ENCODE results near the gene S100A6. TPM values are rescaled to one million over a fixed set of nuclear protein-coding genes. Genes with fewer than 3 reads are reported as not detected.

The S100A6 gene
- total RNA-seq, 1 experiment from 2014 or later, result 1,521 TPM

DNA sequence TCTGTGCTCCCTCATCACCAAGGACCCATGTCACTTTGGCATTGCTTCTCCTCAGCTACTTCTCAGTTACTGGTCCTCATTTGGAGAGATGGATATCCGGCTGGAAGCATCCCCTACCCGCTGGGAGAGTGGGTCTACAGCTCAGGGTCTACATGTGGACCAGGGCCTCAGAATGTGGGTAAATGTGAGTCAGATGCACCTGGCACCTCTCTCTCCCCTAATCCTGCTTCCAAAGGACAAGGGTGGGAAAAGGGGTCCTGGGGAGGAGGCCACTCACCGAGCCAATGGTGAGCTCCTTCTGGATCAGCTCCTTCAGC is 908 bp downstream of the S100A6 start:
- Mint-ChIP-seq H3K4me3 (ENCODE audit: low read depth, unreplicated experiment) (peak overlapping the region; percentile 93), H3K4me1 (ENCODE audit: low read depth, unreplicated experiment) (peaks cover 65% of the 10 kb centered on the region), H3K9me3 (ENCODE audit: low read depth, unreplicated experiment) (no peaks in the 10 kb centered on the region), H3K27me3 (ENCODE audit: unreplicated experiment) (no peaks in the 10 kb centered on the region), H3K36me3 (ENCODE audit: insufficient read depth, unreplicated experiment) (peaks cover 70% of the 10 kb centered on the region), H3K27ac (ENCODE audit: unreplicated experiment) (peak overlapping the region; percentile 77)
- BruUV-seq (replicated peaks), result no TSS peak
- CTCF ChIA-PET, result interaction anchor here (0.7 to 6.0 kb wide), 9 partner anchors 10 to 81 kb away, joined by 3 to 117 read pairs (median 4); partner anchors contain the start of genes S100A14, S100A16, S100A2 and S100A4
- TF ChIP-seq, protein P1, sequence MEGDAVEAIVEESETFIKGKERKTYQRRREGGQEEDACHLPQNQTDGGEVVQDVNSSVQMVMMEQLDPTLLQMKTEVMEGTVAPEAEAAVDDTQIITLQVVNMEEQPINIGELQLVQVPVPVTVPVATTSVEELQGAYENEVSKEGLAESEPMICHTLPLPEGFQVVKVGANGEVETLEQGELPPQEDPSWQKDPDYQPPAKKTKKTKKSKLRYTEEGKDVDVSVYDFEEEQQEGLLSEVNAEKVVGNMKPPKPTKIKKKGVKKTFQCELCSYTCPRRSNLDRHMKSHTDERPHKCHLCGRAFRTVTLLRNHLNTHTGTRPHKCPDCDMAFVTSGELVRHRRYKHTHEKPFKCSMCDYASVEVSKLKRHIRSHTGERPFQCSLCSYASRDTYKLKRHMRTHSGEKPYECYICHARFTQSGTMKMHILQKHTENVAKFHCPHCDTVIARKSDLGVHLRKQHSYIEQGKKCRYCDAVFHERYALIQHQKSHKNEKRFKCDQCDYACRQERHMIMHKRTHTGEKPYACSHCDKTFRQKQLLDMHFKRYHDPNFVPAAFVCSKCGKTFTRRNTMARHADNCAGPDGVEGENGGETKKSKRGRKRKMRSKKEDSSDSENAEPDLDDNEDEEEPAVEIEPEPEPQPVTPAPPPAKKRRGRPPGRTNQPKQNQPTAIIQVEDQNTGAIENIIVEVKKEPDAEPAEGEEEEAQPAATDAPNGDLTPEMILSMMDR (IDR thresholded peaks at IDR 0.05; ENCODE audit: unreplicated experiment), result no peak
- intact Hi-C loops (cut with micrococcal nuclease; ENCODE audit: unreplicated experiment), result no loop called here
- no peak for DNase-seq

DNA sequence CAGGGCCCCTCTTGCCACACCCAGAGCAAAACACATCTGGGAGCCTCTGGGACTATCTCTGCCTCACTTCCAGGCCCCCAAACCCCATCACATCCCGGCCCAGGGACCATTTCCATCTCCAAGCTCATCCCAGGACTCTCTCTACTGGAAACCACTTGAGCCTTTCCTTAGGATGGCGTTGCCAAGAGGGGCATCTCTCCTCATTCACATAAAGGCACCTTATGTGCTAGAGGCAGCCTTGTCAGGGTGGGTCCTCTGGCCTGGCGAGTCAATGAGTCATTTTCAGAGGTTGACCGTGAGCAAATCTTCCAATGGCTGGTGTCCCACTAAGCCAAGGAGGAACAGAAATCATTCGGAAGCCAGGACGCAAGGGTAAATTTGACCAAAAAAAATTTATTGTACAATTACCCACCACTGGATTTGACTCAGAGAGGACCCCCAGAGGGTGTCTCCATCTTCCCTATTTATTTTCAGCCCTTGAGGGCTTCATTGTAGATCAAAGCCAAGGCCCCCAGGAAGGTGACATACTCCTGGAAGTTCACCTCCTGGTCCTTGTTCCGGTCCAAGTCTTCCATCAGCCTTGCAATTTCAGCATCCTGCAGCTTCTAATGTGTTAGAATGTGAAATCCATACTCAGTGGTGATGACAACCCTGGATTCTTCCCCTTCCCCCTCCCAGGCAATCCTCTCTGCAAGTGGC is 1.4 kb downstream of the S100A6 start:
- H3K4me1 Mint-ChIP-seq (ENCODE audit: low read depth, unreplicated experiment), result peaks cover 60% of the 10 kb centered on the region
- CTCF ChIA-PET, result interaction anchor here (0.7 to 6.0 kb wide), 8 partner anchors 10 to 82 kb away, joined by 3 to 117 read pairs (median 10); partner anchors contain the start of genes S100A14, S100A2 and S100A4
- H3K27ac Mint-ChIP-seq (ENCODE audit: unreplicated experiment), result peak overlapping the region; percentile 77
- TF ChIP-seq, protein P1 (IDR thresholded peaks at IDR 0.05; ENCODE audit: unreplicated experiment), result no peak
- peak overlapping the region; percentile 93 for H3K4me3 Mint-ChIP-seq (ENCODE audit: low read depth, unreplicated experiment)
- H3K36me3 Mint-ChIP-seq (ENCODE audit: insufficient read depth, unreplicated experiment), result peaks cover 65% of the 10 kb centered on the region
- peak; percentile 52 for DNase-seq
- H3K27me3 Mint-ChIP-seq (ENCODE audit: unreplicated experiment), result no peaks in the 10 kb centered on the region
- BruUV-seq (replicated peaks), result TSS peak; percentile 80
- intact Hi-C loops (cut with micrococcal nuclease; ENCODE audit: unreplicated experiment), result no loop called here
- H3K9me3 Mint-ChIP-seq (ENCODE audit: low read depth, unreplicated experiment), result no peaks in the 10 kb centered on the region

DNA sequence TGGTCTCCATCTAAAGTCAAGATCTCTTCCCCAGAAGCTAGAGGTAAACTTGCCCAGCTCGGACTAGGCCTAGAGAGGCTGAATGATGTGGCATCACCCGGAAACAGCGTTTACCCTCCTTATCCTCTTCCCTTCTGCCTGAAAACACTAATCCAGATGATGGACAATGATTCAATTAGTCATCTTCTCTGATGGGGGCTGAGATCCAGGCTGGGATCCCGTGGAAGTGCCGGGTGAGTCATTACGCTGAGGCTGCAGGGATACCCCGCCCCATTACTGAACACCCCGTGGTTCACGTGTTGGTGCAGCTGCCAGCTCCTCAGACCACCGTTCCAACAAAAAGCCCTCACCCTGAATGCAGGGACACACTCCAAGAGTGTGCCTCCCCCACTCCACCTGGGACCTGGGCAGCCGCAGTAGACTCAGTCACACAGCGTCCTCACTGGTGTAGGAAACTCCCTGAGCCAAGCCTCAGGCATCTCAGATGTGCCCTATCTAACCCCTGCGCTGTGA is 2.0 kb downstream of the S100A6 start:
- Mint-ChIP-seq H3K4me1 (ENCODE audit: low read depth, unreplicated experiment) (peaks cover 55% of the 10 kb centered on the region), H3K4me3 (ENCODE audit: low read depth, unreplicated experiment) (peak overlapping the region; percentile 93), H3K27me3 (ENCODE audit: unreplicated experiment) (no peaks in the 10 kb centered on the region), H3K9me3 (ENCODE audit: low read depth, unreplicated experiment) (no peaks in the 10 kb centered on the region), H3K27ac (ENCODE audit: unreplicated experiment) (peak overlapping the region; percentile 77), H3K36me3 (ENCODE audit: insufficient read depth, unreplicated experiment) (peaks cover 64% of the 10 kb centered on the region)
- peak; percentile 76 for DNase-seq
- intact Hi-C loops (cut with micrococcal nuclease; ENCODE audit: unreplicated experiment), result loop anchor here (1.0 to 2.0 kb wide), 2 partner anchors 23 to 35 kb away; no protein-coding TSS in a partner anchor
- TF ChIP-seq, protein P1 (IDR thresholded peaks at IDR 0.05; ENCODE audit: unreplicated experiment), result no peak
- CTCF ChIA-PET, result interaction anchor here (1.0 to 6.0 kb wide), 9 partner anchors 11 to 94 kb away, joined by 4 to 117 read pairs (median 15); partner anchors contain the start of genes S100A13, S100A2 and S100A4
- BruUV-seq (replicated peaks), result no TSS peak

DNA sequence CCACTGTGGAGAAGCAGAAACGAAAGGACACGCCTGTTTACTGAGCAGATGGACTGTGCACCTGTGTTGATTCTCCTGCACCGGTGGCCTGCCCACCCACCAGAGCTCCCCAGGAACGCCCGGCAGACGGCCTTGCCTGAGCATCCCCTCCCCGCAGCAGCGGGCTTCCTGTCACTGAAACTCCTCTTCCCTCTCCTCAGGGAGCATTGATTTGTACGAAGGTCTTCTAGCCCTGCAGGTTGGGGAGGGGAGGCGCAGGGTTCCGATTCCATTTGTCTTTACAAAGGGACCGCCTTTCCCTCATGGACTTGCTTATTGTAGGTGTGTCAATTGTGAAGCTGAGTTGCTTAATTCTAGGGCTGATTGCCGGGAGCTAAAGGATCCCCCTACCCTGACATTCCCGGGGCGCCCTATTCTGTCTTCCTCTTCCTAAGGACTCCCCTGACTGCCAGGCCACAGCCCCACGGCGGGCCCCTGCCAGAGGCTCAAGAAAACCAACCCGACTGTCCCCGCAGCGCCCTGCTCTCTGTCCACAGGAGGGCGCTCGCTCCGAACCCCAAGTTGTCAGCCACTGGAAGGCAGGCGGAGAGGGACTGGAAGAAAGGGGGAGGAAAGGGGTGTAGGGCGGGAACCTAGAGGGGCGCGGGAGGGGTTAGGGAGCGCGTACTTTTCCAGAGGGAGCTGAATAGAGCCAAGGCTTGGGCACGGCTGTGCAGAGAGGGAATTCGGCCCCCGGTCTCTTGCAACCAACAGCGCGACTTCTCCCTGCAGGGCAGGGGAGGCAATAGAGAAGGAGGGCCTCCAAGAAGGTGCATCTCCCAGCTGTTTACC is 2.8 kb downstream of the S100A6 start:
- DNase-seq, result peak; percentile 93
- Mint-ChIP-seq H3K27me3 (ENCODE audit: unreplicated experiment) (no peaks in the 10 kb centered on the region), H3K27ac (ENCODE audit: unreplicated experiment) (peak overlapping the region; percentile 77), H3K4me1 (ENCODE audit: low read depth, unreplicated experiment) (peaks cover 47% of the 10 kb centered on the region), H3K4me3 (ENCODE audit: low read depth, unreplicated experiment) (peak overlapping the region; percentile 93), H3K36me3 (ENCODE audit: insufficient read depth, unreplicated experiment) (peaks cover 58% of the 10 kb centered on the region), H3K9me3 (ENCODE audit: low read depth, unreplicated experiment) (no peaks in the 10 kb centered on the region)
- TF ChIP-seq, protein P1 (IDR thresholded peaks at IDR 0.05; ENCODE audit: unreplicated experiment), result peak; percentile 88
- intact Hi-C loops (cut with micrococcal nuclease; ENCODE audit: unreplicated experiment), result loop anchor here (1.0 to 2.0 kb wide), 2 partner anchors 22 to 35 kb away; no protein-coding TSS in a partner anchor
- CTCF ChIA-PET, result interaction anchor here (0.7 to 6.0 kb wide), 15 partner anchors 12 to 805 kb away, joined by 3 to 117 read pairs (median 6); partner anchors contain the start of genes S100A13, S100A16, S100A2 and S100A3
- BruUV-seq (replicated peaks), result no TSS peak

Measured in Calu3 (cell line).